ENCODE data around the gene ADH7. TPM values are rescaled to one million over a fixed set of nuclear protein-coding genes. Genes with fewer than 3 reads are reported as not detected.

Gene ADH7
- total and polyA plus RNA-seq, 2 donors (not counting 1 experiment from before 2014, with no cell fraction given) = 0.17 TPM; not detected in 1

DNA sequence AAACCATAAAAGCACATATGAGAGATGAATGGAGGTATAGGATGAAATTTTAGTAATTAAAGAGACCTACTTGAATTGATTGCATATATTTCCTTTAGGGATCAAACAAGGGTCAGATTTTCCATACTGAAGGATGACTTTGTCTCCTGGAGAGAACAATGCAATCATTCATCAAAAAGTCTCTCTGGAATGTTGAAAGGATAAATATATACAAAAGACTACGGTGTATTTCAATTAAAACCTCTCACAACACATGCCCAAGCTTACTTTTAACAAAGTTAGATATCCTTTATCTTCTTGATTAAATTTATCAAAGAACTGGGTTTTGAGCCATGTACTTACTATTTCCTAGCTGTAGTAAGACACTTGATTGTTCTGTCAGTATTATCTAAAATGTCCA lies 36.8 kb upstream of the ADH7 start:
- Histone ChIP-seq H3K4me3 (replicated peaks in 1 of 4; ENCODE audit: control extremely low read depth in 1 of 4, insufficient read depth in 1 of 4, low read depth in 3 of 4, low read length in 4 of 4) (no peak overlapping the region), H3K9me3 (ENCODE audit: control insufficient read depth, insufficient read depth, low read depth, low read length) (no peaks in the 10 kb centered on the region), H3K4me2 (ENCODE audit: extremely low read depth, insufficient read depth, low read length) (no peak overlapping the region), H3K36me3 (ENCODE audit: control insufficient read depth, insufficient read depth, low read length) (no peaks in the 10 kb centered on the region), H3K4me1 (ENCODE audit: control insufficient read depth, extremely low read depth, insufficient read depth, low read length) (no peaks in the 10 kb centered on the region), H3K27me3 (ENCODE audit: control insufficient read depth, insufficient read depth, low read length) (no peaks in the 10 kb centered on the region), H3K9ac (ENCODE audit: insufficient read depth, low read length) (no peak overlapping the region), H2AFZ (ENCODE audit: low read length) (no peak overlapping the region), H3K27ac (ENCODE audit: insufficient read depth, low read length) (no peak overlapping the region), H3K79me2 (ENCODE audit: control insufficient read depth, insufficient read depth, low read length) (no peaks in the 10 kb centered on the region), H4K20me1 (ENCODE audit: control insufficient read depth, extremely low read depth, insufficient read depth, low read length) (no peaks in the 10 kb centered on the region)
- no peak for DNase-seq (ENCODE audit: low read depth in 2 of 2)
- TF ChIP-seq CTCF (conservative IDR thresholded peaks at IDR 0.05 in 1 of 2, IDR thresholded peaks at IDR 0.05 in 1 of 2; ENCODE audit: low read depth in 1 of 2, low read length in 2 of 2) (no peak), EZH2 (IDR thresholded peaks at IDR 0.05; ENCODE audit: low read length, missing control alignments) (no peak)

- no peaks in the 10 kb centered on the region for H3K4me1 ChIP-seq (ENCODE audit: control insufficient read depth, extremely low read depth, insufficient read depth, low read length)
- TF ChIP-seq EZH2 (IDR thresholded peaks at IDR 0.05; ENCODE audit: low read length, missing control alignments) (no peak), CTCF (conservative IDR thresholded peaks at IDR 0.05 in 1 of 2, IDR thresholded peaks at IDR 0.05 in 1 of 2; ENCODE audit: low read depth in 1 of 2, low read length in 2 of 2) (no peak)
- no peaks in the 10 kb centered on the region for H3K27me3 ChIP-seq (ENCODE audit: control insufficient read depth, insufficient read depth, low read length)
- H2AFZ ChIP-seq (ENCODE audit: low read length) = no peak overlapping the region
- no peaks in the 10 kb centered on the region for H3K79me2 ChIP-seq (ENCODE audit: control insufficient read depth, insufficient read depth, low read length)
- H3K4me3 ChIP-seq (replicated peaks in 1 of 4; ENCODE audit: control extremely low read depth in 1 of 4, insufficient read depth in 1 of 4, low read depth in 3 of 4, low read length in 4 of 4) = no peak overlapping the region
- H3K27ac ChIP-seq (ENCODE audit: insufficient read depth, low read length) = no peak overlapping the region
- no peaks in the 10 kb centered on the region for H3K36me3 ChIP-seq (ENCODE audit: control insufficient read depth, insufficient read depth, low read length)
- no peak overlapping the region for H3K9ac ChIP-seq (ENCODE audit: insufficient read depth, low read length)
- H4K20me1 ChIP-seq (ENCODE audit: control insufficient read depth, extremely low read depth, insufficient read depth, low read length) = no peaks in the 10 kb centered on the region
- H3K4me2 ChIP-seq (ENCODE audit: extremely low read depth, insufficient read depth, low read length) = no peak overlapping the region
- no peak for DNase-seq (ENCODE audit: low read depth in 2 of 2)
- no peaks in the 10 kb centered on the region for H3K9me3 ChIP-seq (ENCODE audit: control insufficient read depth, insufficient read depth, low read depth, low read length)
Observed at GRCh38 chr4:99471349-99471748, 36.2 kb upstream of the ADH7 start.

- no peak overlapping the region for H2AFZ ChIP-seq (ENCODE audit: low read length)
- peak in 1 of 2 donors; percentile 8 for DNase-seq (ENCODE audit: low read depth in 2 of 2)
Observed at GRCh38 chr4:99468889-99469288, 33.7 kb upstream of the ADH7 start.

More at GRCh38 chr4:99468889-99469288, 33.7 kb upstream of the ADH7 start:
- Histone ChIP-seq H3K9me3 (ENCODE audit: control insufficient read depth, insufficient read depth, low read depth, low read length) (no peaks in the 10 kb centered on the region), H3K27me3 (ENCODE audit: control insufficient read depth, insufficient read depth, low read length) (no peaks in the 10 kb centered on the region), H3K4me2 (ENCODE audit: extremely low read depth, insufficient read depth, low read length) (no peak overlapping the region), H3K79me2 (ENCODE audit: control insufficient read depth, insufficient read depth, low read length) (no peaks in the 10 kb centered on the region), H3K36me3 (ENCODE audit: control insufficient read depth, insufficient read depth, low read length) (no peaks in the 10 kb centered on the region), H3K4me3 (replicated peaks in 1 of 4; ENCODE audit: control extremely low read depth in 1 of 4, insufficient read depth in 1 of 4, low read depth in 3 of 4, low read length in 4 of 4) (no peak overlapping the region), H3K9ac (ENCODE audit: insufficient read depth, low read length) (no peak overlapping the region), H3K4me1 (ENCODE audit: control insufficient read depth, extremely low read depth, insufficient read depth, low read length) (no peaks in the 10 kb centered on the region), H4K20me1 (ENCODE audit: control insufficient read depth, extremely low read depth, insufficient read depth, low read length) (no peaks in the 10 kb centered on the region), H3K27ac (ENCODE audit: insufficient read depth, low read length) (no peak overlapping the region)
- no peak for TF ChIP-seq EZH2 (IDR thresholded peaks at IDR 0.05; ENCODE audit: low read length, missing control alignments)
- no peak for TF ChIP-seq CTCF (conservative IDR thresholded peaks at IDR 0.05 in 1 of 2, IDR thresholded peaks at IDR 0.05 in 1 of 2; ENCODE audit: low read depth in 1 of 2, low read length in 2 of 2)
